ENCODE results near the gene CCNY.
"Not testable (repeated sequence)": the region's sequence is repeated elsewhere in the genome, so short reads cannot be mapped to it uniquely, and the experiment has no call there.

The CCNY gene

DNA sequence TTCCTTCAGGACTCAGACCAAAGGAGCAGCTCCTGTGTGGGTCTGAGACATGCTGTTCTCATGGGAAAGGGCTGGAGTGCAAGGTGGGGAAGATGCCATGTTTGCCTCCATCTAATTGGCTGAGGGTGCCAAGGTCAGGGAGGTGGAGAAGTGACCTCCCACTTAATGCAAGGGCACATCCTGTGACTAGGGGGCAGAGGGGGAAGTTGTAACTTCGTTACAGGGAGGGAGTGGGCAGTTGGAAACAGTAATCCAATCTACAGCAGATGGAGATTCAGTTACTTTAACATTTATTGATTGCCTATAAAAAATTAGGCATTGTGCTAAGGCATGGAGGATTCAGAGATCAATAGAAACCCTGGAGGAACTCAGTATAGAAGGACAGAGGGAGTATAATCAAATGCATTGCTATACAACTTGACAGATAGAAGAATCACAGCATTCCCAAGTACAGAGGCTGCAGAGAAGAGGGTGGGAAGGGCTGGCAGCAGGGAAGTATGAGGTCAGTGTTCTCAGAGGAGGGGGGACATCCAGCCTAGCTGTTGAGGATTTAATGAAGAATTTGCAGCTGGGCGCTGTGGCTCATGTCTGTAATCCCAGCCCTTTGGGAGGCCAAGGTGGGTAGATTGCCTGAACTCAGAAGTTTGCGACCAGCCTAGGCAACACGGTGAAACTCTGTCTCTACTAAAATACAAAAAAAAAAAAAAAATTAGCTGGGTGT is 75.9 kb downstream of the CCNY start:
- no peak for DNase-seq

DNA sequence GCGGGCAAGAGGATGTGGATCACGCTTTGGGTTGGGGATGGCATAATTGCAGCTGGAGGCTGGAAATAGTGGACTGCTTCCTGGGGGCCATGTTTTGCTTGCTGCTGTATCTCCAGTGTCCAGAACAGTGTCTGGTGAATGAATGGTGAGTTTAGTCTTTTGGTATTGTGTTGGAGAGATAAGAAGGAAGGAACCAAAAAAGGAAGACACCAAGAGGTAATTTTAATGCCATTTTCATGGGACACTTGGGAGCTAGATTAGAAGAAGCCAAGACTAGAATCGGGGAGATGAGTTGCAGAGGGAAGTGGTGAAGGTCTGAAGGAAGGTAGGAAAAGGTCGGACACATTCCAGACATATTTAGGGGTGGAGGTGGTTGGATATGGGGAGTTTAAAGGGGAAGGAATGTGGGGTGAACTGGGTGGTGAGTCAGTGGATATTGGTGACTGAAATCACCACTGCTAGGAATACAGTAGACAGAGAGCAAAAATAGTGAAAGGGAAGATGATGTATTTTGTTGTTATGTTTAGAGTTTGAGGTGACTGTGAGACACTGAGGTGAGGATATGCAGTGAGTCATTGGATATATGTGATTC is 76.7 kb downstream of the CCNY start:
- DNase-seq, result no peak

DNA sequence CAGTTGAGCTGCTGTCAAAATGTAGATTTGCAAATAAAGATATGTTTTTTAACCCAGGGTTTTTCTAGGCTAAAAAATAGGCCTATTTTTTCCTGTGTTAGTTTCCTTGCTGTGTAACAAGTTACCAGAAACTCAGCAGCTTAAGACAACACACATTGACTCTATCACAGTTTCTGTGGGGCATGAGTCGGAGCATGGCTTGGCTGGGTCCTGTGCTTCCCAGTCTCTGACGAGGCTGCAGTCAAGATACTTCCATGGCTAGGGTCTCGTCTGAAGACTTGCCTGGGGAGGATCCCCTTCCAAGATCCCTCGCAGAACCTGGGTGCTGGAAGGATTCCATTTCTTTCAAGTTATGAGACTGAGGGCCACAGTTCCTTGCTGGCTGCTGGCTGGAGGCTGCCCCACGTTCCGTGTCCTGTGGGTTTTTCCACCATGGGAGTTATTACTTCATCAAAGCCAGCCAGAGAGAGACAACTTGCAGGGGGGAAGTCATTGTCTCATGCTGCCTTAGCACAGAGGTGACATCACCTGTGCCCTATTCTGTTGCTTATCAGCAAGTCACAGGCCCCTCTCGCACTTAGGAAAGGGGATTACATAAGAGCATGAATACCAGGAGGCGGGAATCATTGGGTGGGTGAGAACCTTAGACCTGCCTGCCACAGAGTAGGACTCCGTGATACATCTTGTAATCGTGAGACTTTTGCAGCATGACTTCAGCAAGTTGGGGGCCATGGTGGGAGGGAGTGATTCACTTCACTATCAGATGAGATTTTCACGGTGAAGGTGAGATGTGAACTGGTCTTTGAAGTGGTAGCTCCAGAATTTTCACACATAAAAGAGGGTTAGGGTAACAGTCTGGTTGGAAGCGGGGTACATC is 77.9 kb downstream of the CCNY start:
- no peak for DNase-seq

DNA sequence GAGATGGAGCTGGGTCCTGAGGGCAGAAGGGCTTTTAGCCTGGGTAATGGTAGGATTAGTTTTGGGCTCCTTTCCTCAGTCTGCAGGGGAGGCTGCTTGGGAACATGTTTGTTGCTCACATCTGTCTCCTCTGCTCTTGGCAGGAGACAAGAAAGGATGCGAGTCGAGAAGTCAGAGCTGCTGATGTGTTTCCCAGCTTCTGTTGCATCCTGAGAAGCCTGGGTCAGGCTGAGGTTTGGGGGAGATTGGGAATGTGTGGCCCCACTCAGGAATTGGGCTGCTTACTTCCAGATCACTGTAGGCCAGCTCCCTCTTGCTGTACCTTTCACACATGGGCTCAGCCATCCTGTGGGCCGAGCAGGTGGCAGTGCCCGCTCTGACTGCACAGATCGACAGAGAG is 79.2 kb downstream of the CCNY start:
- peak; percentile 47 for DNase-seq

DNA sequence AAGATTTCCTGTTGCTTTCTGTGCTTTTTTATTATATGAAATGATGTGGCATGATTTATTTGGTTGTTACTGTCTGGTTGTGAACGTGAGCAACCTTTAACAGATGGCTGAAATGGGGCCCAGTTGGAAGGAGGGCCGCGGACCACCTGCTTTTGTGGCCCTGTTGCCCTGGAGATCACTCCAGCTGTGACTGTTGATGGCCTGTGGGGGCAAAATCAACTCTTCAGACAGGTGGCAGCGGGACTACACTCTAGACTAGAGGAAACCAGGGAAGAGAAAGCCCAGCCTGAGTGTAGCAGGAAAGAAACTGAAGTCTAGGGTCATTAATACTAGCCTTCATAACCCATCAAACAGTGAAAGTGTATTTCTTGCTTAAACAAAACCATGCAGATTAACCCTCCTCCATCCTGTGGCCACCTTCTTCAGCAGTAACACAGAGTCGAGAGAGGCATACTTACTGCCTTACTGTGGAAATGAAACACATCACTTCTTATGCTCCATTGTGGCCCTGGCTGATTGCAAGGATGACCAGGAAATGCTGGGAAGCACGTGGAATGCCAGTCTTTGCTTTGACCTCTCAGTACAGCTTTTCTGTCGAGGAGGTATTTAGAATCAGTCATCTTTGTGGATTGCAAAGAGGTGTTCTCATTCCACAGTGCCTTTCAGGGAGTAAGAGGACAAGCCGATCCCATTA is 80.5 kb downstream of the CCNY start:
- peak; percentile 72 for DNase-seq

DNA sequence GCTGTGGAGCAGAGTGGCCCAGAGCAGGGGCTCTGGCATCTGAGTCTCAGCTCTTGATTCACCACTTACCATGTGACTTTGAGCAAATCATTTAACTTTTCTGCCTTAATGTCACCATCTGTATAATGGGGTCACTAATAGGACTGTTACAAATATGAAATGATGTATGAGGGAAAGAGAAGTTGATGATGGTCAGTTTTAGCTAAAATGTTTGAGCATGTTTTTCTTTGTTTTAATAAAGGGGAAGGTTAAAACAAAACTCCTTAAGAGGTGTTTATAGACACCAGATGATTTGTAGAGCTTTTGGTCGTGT is 81.0 kb downstream of the CCNY start:
- DNase-seq, result no peak

DNA sequence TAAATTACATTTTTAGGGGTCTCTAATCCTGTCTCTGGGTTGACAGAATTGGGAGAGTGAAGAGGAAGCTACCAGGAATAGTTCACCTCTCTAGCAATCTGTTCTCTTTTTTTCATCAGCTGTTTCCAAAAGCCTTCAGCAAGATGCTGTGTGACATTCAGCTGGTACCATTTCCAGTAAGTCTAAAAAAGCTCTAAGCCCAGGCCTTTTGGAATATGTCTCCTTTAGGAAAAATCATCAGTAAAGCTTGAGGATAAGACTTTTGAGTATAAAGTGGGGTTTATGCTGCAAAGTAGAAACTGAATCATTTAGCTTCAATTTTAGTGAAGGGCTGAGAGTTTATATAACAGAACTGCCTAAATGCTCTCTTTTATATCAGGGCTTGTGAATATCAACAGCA is 81.5 kb downstream of the CCNY start:
- no peak for DNase-seq

DNA sequence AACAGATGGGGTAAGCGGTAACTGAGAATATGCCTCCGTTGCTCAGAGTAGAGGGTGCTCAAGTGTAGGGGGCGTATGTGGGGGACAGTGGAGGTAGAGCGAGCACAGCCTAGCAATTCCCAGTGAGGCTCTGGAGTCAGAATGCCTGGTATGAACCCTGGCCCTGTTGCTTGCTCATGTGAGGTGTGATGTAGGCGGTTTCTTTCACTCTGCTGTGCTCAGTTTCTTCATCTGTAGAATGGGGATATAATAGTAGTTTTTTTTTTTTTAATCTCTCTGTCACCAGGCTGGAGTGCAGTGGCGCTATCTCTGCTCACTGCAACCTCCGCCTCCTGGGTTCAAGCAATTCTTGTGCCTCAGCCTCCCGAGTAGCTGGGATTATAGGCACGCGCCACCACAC is 82.3 kb downstream of the CCNY start:
- DNase-seq, result not testable (repeated sequence)

DNA sequence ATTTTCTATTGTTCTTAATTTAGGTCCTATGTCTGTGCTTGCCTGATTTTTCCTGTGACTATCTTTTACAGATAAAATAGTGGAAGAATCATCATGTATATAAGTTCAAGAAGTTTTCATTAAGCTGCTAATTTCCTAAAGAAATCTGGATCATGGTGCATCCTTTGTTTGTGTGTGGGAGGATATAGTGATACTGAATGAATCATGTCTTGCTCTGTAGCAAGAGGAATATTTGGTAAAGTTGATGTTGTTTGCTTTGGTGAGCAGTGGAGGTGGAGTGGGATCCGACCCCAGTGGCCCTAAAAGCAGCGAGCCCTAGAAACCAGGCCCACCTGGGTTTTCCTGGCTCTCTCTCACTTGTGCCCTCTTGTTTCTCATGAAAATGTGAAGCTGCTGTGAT is 83.7 kb downstream of the CCNY start:
- DNase-seq, result no peak

DNA sequence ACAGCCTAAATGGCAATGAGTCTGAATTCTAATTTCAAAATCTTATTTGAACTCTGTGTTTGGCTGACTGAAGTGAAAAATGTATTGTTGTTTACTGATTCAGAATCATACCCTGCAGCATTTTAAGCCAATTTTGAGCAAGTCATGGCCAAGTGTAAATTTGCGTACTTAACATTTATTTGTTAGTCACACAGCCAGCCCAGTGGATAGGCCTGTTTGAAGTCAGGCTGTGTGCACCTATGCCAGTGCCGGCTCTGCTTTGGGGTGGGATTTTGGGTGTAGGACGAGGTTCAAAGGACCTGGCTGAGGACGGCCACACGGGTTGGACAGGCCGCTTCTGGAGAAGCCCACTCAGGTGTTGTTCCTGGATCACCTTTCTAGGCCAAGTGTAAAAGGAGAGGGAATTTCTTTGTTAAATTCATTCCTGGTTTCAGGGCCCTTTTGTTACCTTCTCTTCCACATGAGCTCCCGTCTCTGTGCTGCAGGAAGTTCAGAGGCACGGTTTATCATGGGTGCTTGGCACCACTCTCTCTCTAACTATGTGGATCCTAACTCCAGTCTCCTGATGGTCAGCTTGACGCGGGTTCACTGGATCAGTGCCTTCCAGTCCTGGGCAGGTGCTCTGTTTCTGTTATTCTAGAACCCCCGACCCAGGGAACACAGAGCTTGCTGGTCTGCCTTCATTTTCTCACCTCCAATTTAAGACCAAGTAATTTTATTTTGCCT is 84.7 kb downstream of the CCNY start:
- no peak for DNase-seq

DNA sequence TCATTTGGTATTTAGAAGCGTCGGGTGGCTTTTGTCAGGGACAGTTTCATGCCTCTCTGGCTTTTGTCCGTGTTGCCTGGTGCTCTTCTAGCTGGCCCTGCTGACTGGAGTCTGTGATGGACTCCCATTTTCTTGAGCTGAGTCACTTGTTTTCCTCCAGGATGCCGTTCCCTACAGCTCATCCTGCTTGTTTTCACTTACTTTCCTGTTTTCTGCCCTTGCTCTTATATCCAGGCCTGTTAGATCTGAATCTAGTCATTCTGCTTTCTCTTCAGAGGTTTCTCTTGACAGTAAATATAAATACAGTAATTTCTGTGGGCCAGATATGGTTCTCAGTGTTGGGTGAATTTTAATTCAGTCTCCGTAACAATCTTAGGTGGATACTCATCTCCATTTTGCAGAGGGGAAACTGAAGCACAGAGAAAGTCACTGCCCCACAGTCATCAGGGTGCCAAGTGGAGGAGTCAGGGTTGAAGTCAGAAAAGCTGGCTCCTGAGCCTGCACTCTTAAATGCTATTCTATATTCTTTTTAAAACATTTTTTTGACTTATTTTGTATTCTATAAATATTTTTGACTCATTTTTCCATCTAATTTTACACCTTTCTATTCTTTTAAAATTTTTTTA is 85.4 kb downstream of the CCNY start:
- peak; percentile 94 for DNase-seq

DNA sequence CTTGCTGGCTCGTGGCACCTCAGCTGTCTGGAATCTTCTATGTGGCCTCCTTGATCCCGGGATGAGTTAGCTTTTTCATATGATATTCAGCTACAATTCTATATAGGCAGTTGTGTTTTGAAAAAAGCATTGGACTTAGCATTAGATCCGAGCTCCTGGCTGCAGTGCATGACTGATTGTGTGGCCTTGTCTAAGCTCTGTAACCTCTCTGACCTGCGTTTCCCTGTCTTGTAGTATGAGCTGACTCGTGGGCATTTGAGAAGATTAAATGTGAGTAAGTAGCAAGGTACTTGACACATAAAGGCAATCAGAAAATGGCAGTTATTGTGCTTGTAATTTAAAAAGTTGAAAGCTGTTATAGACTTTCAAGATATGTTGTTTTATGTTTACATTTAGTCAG is 85.9 kb downstream of the CCNY start:
- DNase-seq, result no peak

DNA sequence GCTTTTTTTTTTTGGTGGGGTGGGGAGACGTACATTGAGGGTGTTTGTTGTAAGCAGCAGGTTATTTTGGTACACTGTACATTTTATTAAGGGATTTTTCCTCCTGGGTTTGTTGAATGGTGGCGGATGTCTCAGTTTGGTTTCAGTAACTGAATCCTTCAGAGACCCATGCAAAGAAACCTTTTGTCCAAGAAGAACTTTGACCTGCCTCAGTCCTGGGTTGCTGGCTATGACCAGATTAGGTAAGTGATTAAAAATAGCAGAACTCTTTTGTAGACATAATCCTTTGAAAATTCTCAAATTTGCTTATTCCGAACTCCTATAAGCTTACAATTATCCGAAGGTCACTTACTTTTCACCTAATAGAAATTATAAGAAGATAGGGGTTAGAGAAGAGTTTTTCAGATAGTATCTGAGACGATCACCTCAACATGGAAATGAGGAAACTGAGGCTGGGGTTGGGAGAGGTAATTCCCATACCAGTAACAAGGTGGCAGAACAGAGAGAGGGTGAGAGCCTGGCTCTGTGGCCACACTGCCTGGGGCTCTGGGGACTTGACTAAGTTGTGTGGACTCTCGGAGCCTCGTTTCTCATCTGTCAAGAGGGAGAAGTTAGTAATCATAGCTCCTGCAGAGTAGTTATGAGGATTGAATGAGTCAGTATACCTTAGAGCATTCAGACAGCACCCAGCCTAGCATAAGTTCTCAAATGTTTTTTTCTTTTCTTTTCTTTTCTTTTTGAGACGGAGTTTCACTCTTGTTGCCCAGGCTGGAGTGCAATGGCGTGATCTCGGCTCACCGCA is 87.4 kb downstream of the CCNY start:
- DNase-seq, result peak; percentile 60

DNA sequence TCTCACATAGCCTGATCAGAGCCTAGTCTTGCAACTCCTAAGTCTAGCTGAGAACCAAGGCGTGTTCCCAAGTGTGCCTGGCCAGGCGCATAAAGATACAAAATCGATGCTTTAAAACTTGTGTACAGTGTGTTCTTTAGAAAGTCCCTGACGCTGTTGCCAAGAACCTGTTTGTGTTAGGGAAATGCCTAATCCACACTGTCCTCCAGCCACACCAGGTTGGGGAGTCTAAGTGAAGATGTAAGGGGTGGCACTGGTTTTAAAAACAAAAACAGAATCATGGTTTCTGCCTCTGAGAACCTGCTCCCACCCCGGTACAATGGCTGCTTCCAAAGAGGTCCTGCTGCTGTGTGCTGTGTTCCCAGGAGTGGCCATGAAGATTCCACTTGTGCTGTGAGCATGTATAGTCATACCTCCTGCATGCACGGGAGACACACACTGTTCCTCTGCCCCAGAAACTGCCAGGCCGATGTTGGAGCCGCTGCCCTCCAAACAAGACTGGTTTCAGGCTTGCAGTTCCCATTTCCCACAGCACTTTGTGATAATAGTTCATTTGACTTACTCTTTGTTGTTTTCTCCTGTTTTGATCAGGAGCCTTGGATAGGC is 88.5 kb downstream of the CCNY start:
- DNase-seq, result no peak

DNA sequence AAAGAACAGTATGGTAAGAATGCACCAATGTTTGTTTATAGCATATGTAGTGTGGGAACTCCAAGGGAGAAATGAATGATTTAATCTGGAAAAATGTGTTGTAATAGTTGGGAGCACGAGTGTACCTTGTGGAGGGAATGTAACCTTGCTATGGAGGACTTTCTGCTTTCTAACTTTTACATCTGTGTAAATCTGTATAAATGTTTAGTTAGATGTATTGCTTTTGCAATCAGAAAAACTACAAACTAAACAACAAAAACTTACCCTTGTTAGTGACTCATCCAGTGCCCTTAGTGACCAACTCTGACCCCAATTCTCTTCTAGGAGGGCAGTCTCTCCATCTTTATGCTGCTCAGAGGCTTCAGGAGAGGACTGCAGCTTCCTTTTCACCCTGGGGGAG is 89.3 kb downstream of the CCNY start:
- DNase-seq, result no peak

DNA sequence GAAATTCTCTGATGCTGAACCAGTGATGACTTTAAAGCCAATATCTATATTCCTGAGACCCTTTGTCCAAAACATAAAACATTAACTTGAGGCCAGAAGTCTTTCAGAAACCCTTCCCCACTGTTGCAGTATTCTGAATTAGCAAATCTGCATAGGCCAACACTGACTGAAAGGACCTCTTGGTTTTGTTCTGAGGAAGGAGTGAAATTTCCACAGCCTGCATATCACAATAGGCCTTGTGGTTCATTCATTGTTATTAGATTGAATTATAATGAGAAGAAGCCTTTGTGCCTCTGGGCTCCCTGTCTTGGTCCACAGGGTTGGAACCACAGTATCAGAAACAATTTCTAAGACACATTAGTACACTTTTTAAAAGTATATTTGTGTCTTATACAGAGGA is 90.3 kb downstream of the CCNY start:
- DNase-seq, result no peak

DNA sequence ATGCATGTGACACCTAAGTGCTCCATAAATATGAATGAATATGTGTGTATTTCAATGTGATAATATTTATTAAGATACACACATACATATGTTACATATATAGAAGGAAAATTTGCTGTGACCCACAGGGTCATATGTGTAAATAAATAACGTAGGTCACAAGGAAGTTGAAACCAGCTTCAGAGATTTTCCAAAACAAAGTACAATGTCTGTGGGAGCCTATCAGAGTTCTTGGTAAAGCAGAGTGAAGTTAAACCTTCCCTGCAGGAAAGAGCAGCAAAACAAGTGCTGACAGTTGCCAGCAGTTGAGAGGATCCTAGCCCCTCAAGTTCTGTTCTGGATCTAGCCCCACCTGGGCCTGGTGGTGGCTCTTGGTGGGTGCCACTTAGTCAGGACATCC is 91.2 kb downstream of the CCNY start:
- DNase-seq, result no peak

DNA sequence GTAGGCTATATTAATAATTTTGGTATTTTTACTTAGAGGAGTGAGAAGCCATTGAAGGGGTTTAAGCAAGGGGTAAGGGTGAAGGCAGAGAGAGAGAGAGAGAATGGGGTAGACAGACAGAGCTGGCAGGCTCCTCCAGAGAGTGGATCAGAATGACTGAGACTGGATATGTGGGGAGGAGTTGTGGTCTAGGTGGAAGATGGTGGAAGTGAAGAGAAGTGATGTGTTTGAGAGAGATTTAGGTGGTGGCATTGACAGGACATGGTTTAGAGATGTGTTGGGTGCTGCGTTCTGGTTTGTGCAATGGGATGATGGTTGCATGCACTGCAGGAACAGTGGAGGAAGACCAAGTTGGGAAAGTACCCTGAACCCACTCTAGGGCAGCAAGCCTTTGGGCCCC is 92.2 kb downstream of the CCNY start:
- DNase-seq, result no peak

DNA sequence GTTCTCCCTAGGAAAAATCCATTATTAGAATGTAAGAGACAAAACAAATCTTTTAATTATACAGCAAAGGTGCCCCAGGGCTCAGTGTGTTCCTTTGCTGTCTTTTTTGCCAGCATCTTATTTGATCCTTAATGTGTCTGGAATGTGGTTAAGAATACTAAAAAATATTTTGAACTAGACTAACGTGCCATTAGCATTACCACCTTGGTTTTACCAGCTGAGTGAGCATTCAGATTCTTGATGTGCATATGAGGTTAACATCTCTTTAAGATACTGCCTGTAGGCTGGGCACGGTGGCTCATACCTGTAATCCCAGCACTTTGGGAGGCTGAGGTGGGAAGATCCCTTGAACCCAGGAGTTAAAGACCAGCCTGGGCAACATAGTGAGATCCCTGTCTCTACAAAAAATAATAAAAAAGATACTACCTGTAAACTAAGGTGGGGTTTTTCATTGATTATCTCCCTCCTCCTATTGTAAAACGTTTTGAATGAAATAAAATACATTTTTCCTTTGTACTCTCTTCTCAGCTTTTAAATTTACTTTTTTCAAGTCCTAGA is 96.6 kb downstream of the CCNY start:
- DNase-seq, result no peak

DNA sequence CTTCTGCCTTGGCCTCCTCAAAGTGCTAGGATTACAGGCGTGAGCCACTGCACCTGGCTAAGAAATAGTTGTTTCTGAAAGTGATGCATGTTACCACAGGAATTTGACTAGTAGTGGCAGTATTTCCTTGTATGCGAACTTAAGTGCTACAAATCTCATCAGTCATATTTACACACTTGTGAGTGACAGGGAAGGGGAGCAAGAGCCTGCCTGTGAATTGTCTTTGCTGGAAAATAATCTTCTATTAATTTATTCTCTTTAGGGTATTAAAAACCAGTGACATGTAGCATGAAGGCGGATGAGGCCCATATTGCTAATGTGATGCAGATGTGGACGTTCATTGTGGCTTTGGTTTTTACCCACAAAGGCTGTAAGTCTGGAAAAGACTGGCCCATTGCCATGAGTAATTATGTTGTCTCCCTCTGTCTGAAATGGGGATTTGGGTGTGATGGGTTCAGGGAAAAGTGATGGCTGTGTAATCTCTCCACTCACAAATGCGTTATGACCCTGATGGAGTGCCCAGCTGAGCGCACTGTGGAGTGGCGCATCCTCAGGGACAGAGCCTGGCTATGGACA is 97.6 kb downstream of the CCNY start:
- DNase-seq, result peak; percentile 42

Data from islet precursor cell (in vitro differentiated cells).